Stomach (tissue), 4 donors: ENCODE data around the gene RPL37A.

Experiments used
- EP300 ChIP-seq: sonication (generic); formaldehyde crosslinking; IDR thresholded peaks from one replicate; pipeline ENCODE4 v1.6.1; 2017; ENCODE audit warnings: antibody characterized with exemption
- POLR2A ChIP-seq, 4 donors: fragments of 450-650 bp; IDR thresholded peaks; one replicate each; pipeline ENCODE4 v1.6.1; 2016; ENCODE audit warnings: antibody characterized with exemption in 4 of 4, control low read depth in 2 of 4, mild to moderate bottlenecking in 1 of 4, moderate library complexity in 1 of 4
- POLR2AphosphoS5 ChIP-seq, 3 donors: sonication (generic); formaldehyde crosslinking; IDR thresholded peaks; one replicate each; pipeline ENCODE4 v1.6.1; 2016; ENCODE audit warnings: antibody characterized with exemption in 3 of 3
- TF ChIP-seq, protein P1 (sequence below), 7 experiments: fragments of 450-650 bp in 4 of 7; fragments of 200-600 bp in 3 of 7; sonication (generic) in 3 of 7; IDR thresholded peaks; one replicate each; pipeline ENCODE4 v1.5.1; 2016 to 2019; ENCODE audit warnings: antibody characterized with exemption in 7 of 7, control low read depth in 2 of 7, mild to moderate bottlenecking in 1 of 7

DNA sequence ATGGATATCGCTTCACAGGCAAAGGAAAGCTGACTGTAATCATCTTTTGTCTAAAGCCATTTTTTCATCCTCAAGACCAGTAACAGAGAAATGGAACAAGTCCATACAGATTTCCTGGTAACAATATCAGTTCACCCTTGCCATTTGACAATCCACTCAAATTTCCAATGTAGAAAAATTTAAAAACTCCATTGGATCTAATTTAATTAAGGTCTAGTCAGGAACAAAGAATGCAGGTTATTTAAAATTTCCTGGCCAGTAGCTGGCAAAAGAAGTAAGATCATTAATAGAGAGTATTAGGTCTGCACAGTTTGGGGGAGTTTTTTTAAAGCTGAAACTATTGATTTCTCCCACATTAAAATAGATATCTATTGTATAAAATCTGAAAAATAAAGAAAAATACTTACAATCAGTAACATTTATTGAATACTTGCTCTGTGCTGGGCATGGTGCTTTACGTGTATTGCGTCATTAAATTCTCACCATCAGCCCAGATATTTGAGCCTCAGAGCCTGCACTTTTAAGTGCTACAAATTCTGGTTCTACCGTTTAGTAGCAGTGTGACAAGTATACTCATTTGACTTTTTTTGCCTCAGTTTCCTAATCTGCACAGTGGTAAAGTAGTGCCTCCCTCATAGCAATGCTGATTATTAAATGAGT is 44.6 kb upstream of the RPL37A start:
- TF ChIP-seq, protein P1, sequence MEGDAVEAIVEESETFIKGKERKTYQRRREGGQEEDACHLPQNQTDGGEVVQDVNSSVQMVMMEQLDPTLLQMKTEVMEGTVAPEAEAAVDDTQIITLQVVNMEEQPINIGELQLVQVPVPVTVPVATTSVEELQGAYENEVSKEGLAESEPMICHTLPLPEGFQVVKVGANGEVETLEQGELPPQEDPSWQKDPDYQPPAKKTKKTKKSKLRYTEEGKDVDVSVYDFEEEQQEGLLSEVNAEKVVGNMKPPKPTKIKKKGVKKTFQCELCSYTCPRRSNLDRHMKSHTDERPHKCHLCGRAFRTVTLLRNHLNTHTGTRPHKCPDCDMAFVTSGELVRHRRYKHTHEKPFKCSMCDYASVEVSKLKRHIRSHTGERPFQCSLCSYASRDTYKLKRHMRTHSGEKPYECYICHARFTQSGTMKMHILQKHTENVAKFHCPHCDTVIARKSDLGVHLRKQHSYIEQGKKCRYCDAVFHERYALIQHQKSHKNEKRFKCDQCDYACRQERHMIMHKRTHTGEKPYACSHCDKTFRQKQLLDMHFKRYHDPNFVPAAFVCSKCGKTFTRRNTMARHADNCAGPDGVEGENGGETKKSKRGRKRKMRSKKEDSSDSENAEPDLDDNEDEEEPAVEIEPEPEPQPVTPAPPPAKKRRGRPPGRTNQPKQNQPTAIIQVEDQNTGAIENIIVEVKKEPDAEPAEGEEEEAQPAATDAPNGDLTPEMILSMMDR (IDR thresholded peaks at IDR 0.05), result no peak
- no peak for TF ChIP-seq POLR2A (IDR thresholded peaks at IDR 0.05)
- TF ChIP-seq EP300, result no peak
- no peak for TF ChIP-seq POLR2AphosphoS5 (IDR thresholded peaks at IDR 0.05)
